ENCODE results near the gene LRP5. TPM values are rescaled to one million over a fixed set of nuclear protein-coding genes. Genes with fewer than 3 reads are reported as not detected.

The LRP5 gene
- polyA plus RNA-seq, 3 donors, result 0.23 to 0.29 TPM; not detected in 1

DNA sequence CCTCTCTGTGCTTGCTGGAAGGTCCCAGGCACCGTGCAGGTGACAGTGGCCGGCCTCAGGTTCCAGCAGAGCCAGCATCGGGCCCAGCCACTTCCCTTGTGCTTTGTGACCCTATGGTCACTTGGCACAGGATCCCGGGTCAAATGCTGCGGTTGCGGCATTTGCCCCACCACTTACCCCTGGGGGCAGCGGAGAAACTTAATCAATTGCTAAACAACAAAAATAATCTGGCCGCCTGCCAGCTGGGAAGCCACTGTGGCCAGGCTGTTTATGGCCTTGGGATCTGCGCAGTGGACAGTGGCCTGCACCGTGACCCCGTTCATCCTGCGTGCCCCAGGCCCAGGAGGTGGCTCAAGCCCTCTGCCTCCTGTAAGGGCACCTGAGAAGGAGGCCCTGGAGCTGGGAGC is 65.0 kb downstream of the LRP5 start:
- TF ChIP-seq, protein P1, sequence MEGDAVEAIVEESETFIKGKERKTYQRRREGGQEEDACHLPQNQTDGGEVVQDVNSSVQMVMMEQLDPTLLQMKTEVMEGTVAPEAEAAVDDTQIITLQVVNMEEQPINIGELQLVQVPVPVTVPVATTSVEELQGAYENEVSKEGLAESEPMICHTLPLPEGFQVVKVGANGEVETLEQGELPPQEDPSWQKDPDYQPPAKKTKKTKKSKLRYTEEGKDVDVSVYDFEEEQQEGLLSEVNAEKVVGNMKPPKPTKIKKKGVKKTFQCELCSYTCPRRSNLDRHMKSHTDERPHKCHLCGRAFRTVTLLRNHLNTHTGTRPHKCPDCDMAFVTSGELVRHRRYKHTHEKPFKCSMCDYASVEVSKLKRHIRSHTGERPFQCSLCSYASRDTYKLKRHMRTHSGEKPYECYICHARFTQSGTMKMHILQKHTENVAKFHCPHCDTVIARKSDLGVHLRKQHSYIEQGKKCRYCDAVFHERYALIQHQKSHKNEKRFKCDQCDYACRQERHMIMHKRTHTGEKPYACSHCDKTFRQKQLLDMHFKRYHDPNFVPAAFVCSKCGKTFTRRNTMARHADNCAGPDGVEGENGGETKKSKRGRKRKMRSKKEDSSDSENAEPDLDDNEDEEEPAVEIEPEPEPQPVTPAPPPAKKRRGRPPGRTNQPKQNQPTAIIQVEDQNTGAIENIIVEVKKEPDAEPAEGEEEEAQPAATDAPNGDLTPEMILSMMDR (IDR thresholded peaks at IDR 0.05), result no peak
- Histone ChIP-seq H3K4me2 (replicated peaks; ENCODE audit: extremely low read depth, low read length, poor library complexity, severe bottlenecking) (no peak overlapping the region), H3K9me3 (replicated peaks in 1 of 2; ENCODE audit: control insufficient read depth in 1 of 2, insufficient read depth in 1 of 2, low read length in 2 of 2) (no peaks in the 10 kb centered on the region), H3K9ac (ENCODE audit: insufficient read depth, low read length, poor library complexity, severe bottlenecking) (no peak overlapping the region), H4K20me1 (ENCODE audit: insufficient read depth, low read length) (no peaks in the 10 kb centered on the region), H3K79me2 (ENCODE audit: insufficient read depth, low read length) (no peaks in the 10 kb centered on the region), H3K27me3 (ENCODE audit: control insufficient read depth in 2 of 2, insufficient read depth in 2 of 2, low read length in 2 of 2) (peaks cover 0 to 20% of the 10 kb centered on the region in 2 donors), H3K4me3 (replicated peaks in 1 of 3; ENCODE audit: low read depth in 2 of 3, low read length in 3 of 3) (no peak overlapping the region), H3K4me1 (ENCODE audit: control insufficient read depth in 1 of 2, insufficient read depth in 2 of 2, low read length in 2 of 2) (peaks cover 22 to 23% of the 10 kb centered on the region in 2 donors), H2AFZ (ENCODE audit: insufficient read depth, low read depth, low read length, poor library complexity, severe bottlenecking) (no peak overlapping the region), H3K36me3 (replicated peaks in 1 of 2; ENCODE audit: control insufficient read depth in 1 of 2, insufficient read depth in 2 of 2, low read length in 2 of 2) (no peaks in the 10 kb centered on the region), H3K27ac (ENCODE audit: low read depth in 1 of 2, low read length in 2 of 2) (no peak overlapping the region)
- H3K27me3 Mint-ChIP-seq (ENCODE audit: low read depth in 3 of 3), result peaks cover 36 to 60% (median 40%) of the 10 kb centered on the region in 3 donors
- WGBS (ENCODE audit: insufficient coverage), result 81% methylated on average over 10 of the region's 12 CpGs
- intact Hi-C loops (cut with micrococcal nuclease), result no loop called here
- H3K4me3 Mint-ChIP-seq, result no peak overlapping the region
- peaks cover 0 to 3% of the 10 kb centered on the region in 2 donors for H3K36me3 Mint-ChIP-seq
- DNase-seq, result no peak
- peaks cover 37% of the 10 kb centered on the region for H3K4me1 Mint-ChIP-seq
- peaks cover 0 to 6% (median under 1%) of the 10 kb centered on the region in 7 donors for H3K9me3 Mint-ChIP-seq
- no peak overlapping the region for H3K27ac Mint-ChIP-seq

DNA sequence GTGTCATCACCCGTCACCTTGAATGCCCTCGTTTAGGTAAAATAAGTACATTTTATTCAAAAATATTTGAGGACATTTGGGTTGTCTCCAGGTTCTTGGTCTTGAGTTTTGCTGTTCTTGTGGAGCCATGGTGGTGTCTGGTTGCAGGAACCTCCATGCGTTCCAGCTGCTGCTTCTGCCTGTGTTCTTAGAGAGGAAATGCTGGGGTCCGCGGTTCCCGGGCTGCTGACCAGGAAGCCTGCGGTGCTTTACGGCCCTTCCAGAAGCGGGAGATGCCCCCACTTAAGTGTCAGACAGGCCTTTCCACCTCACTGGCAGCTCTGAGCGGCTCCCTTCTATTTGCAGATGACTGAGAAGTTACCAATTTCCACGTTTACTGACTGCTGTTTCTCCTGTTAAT is 66.8 kb downstream of the LRP5 start:
- Histone ChIP-seq H3K4me3 (replicated peaks in 1 of 3; ENCODE audit: low read depth in 2 of 3, low read length in 3 of 3) (no peak overlapping the region), H3K9ac (ENCODE audit: insufficient read depth, low read length, poor library complexity, severe bottlenecking) (no peak overlapping the region), H2AFZ (ENCODE audit: insufficient read depth, low read depth, low read length, poor library complexity, severe bottlenecking) (no peak overlapping the region), H3K4me2 (replicated peaks; ENCODE audit: extremely low read depth, low read length, poor library complexity, severe bottlenecking) (no peak overlapping the region), H3K27me3 (ENCODE audit: control insufficient read depth in 2 of 2, insufficient read depth in 2 of 2, low read length in 2 of 2) (peaks cover 0 to 9% of the 10 kb centered on the region in 2 donors), H4K20me1 (ENCODE audit: insufficient read depth, low read length) (no peaks in the 10 kb centered on the region), H3K27ac (ENCODE audit: low read depth in 1 of 2, low read length in 2 of 2) (no peak overlapping the region), H3K4me1 (ENCODE audit: control insufficient read depth in 1 of 2, insufficient read depth in 2 of 2, low read length in 2 of 2) (peaks cover 17 to 19% of the 10 kb centered on the region in 2 donors), H3K9me3 (replicated peaks in 1 of 2; ENCODE audit: control insufficient read depth in 1 of 2, insufficient read depth in 1 of 2, low read length in 2 of 2) (no peaks in the 10 kb centered on the region), H3K79me2 (ENCODE audit: insufficient read depth, low read length) (no peaks in the 10 kb centered on the region), H3K36me3 (replicated peaks in 1 of 2; ENCODE audit: control insufficient read depth in 1 of 2, insufficient read depth in 2 of 2, low read length in 2 of 2) (no peaks in the 10 kb centered on the region)
- no peak for DNase-seq
- TF ChIP-seq, protein P1 (IDR thresholded peaks at IDR 0.05), result no peak
- WGBS (ENCODE audit: insufficient coverage), result 4% methylated on average over 7 of the region's 11 CpGs
- peaks cover 22 to 41% (median 25%) of the 10 kb centered on the region in 3 donors for H3K27me3 Mint-ChIP-seq (ENCODE audit: low read depth in 3 of 3)
- H3K4me1 Mint-ChIP-seq, result peaks cover 33% of the 10 kb centered on the region
- peak overlapping the region in 1 of 2 donors; percentile 85 for H3K4me3 Mint-ChIP-seq
- no peak overlapping the region for H3K27ac Mint-ChIP-seq
- intact Hi-C loops (cut with micrococcal nuclease), result no loop called here
- peaks cover 0 to 4% (median 0%) of the 10 kb centered on the region in 7 donors for H3K9me3 Mint-ChIP-seq
- H3K36me3 Mint-ChIP-seq, result no peaks in the 10 kb centered on the region

All from CD14-positive monocyte (primary cell).